PFSK-1 (cell line): Measurements from ENCODE around the gene RALGAPB.

Source experiments
- POLR2AphosphoS5 ChIP-seq: IDR thresholded peaks from 2 replicates; pipeline ENCODE4 v1.6.1; 2012; ENCODE audit warnings: low read depth, mild to moderate bottlenecking, control low read depth, low read length, moderate library complexity
- SIN3A ChIP-seq: IDR thresholded peaks from 2 replicates; pipeline ENCODE4 v1.6.1; 2012; ENCODE audit warnings: mild to moderate bottlenecking, low read length, moderate library complexity, borderline replicate concordance; ENCODE audit not compliant: insufficient read depth
- TAF1 ChIP-seq: IDR thresholded peaks from 2 replicates; pipeline ENCODE4 v1.6.1; 2012; ENCODE audit warnings: low read length, control low read depth, borderline replicate concordance; ENCODE audit not compliant: insufficient read depth
- TF ChIP-seq, protein P1 (sequence below), 2 experiments: IDR thresholded peaks; 2 replicates each; pipeline versions ENCODE4 v1.6.1 to v1.8.0; 2011 to 2012; ENCODE audit warnings: low read depth in 2 of 2, low read length in 2 of 2, control low read depth in 1 of 2, inconsistent platforms in 1 of 2, mild to moderate bottlenecking in 1 of 2, moderate library complexity in 1 of 2; ENCODE audit not compliant: insufficient read depth in 1 of 2

DNA sequence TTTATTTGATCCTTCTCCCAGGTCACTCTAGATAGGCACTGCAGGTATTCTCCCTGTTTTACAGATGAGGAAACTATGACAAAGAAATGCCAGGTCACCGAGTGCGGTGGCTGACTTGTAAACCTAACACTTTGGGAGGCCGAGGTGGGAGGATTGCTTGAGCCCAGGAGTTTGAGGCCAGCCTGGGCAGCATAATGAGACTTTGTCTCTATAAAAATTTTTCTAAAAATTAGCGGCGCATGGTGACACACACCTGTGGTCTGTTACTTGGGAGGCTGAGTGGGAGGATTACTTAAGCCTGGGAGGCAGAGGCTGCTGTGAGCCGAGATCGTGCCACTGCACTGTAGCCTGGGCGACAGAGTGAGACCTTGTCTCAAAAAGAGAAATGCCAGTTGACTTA is 5.1 kb downstream of the RALGAPB start:
- TF ChIP-seq, protein P1, sequence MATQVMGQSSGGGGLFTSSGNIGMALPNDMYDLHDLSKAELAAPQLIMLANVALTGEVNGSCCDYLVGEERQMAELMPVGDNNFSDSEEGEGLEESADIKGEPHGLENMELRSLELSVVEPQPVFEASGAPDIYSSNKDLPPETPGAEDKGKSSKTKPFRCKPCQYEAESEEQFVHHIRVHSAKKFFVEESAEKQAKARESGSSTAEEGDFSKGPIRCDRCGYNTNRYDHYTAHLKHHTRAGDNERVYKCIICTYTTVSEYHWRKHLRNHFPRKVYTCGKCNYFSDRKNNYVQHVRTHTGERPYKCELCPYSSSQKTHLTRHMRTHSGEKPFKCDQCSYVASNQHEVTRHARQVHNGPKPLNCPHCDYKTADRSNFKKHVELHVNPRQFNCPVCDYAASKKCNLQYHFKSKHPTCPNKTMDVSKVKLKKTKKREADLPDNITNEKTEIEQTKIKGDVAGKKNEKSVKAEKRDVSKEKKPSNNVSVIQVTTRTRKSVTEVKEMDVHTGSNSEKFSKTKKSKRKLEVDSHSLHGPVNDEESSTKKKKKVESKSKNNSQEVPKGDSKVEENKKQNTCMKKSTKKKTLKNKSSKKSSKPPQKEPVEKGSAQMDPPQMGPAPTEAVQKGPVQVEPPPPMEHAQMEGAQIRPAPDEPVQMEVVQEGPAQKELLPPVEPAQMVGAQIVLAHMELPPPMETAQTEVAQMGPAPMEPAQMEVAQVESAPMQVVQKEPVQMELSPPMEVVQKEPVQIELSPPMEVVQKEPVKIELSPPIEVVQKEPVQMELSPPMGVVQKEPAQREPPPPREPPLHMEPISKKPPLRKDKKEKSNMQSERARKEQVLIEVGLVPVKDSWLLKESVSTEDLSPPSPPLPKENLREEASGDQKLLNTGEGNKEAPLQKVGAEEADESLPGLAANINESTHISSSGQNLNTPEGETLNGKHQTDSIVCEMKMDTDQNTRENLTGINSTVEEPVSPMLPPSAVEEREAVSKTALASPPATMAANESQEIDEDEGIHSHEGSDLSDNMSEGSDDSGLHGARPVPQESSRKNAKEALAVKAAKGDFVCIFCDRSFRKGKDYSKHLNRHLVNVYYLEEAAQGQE (IDR thresholded peaks at IDR 0.05; ENCODE audit: insufficient read depth in 1 of 2, low read depth in 2 of 2, low read length in 2 of 2) = no peak
- TF ChIP-seq POLR2AphosphoS5 (no peak), TAF1 (no peak), SIN3A (no peak)
